HepG2 (cell line): ENCODE data around the gene IL1A. TPM values are rescaled to one million over a fixed set of nuclear protein-coding genes. Genes with fewer than 3 reads are reported as not detected.

Source experiments
- ATAC-seq: fragments of 200-7000 bp; cut with Tn5 transposase; 3 replicates; pipeline ENCODE4 v1.9.1; 2020; ENCODE audit warnings: mild to moderate bottlenecking, moderate library complexity
- BruUV-seq: library from RNA; stranded (reverse); fragments of 400-500 nt; replicated peaks from 2 replicates; lab custom pipeline; 2021; lab: Mats Ljungman, UMichigan
- CTCF ChIA-PET: fragments of 300-600 bp; formaldehyde crosslinking; extraction: SDS; loops from one replicate; lab custom pipeline; 2021; ENCODE audit warnings: low total read pairs, inconsistent platforms, low intra/inter-chr PET ratio; lab: Yijun Ruan, JAX
- POLR2A ChIA-PET: fragments of 350-600 bp; sonication (Branson Sonifier 250); formaldehyde crosslinking; loops from one replicate; lab custom pipeline; 2020; ENCODE audit warnings: antibody characterized with exemption, inconsistent platforms; lab: Yijun Ruan, JAX
- DNase-seq: peaks from one replicate; pipeline ENCODE4 v3.0.0-alpha.2; 2015; ENCODE audit warnings: low spot score
- FAIRE-seq: peaks from 3 replicates; lab custom pipeline; 2011; peaks lifted over from hg19 to GRCh38; lab: Jason Lieb, UNC
- H2AFZ ChIP-seq: one replicate; pipeline ENCODE4 v1.6.1; 2011; ENCODE audit warnings: low read length, inconsistent platforms
- H3K27ac ChIP-seq: fragments of 300-600 bp; 3 replicates; pipeline ENCODE4 v1.8.0; 2011; ENCODE audit warnings: mixed run types, mild to moderate bottlenecking, mixed read lengths, low read length, inconsistent platforms; ENCODE audit not compliant: insufficient read depth; ENCODE audit errors: extremely low read length
- H3K27me3 ChIP-seq, 2 experiments: fragments of 200-600 bp in 1 of 2; 2 replicates in 1 of 2; 3 replicates in 1 of 2; pipeline versions ENCODE4 v1.6.0 to v1.8.0; 2011; ENCODE audit warnings: low read length in 2 of 2, mild to moderate bottlenecking in 2 of 2, moderate library complexity in 2 of 2, inconsistent platforms in 1 of 2; ENCODE audit not compliant: insufficient read depth in 2 of 2, control insufficient read depth in 1 of 2
- H3K36me3 ChIP-seq, 2 experiments: fragments of 200-600 bp in 1 of 2; replicated peaks in 1 of 2; 2 replicates in 1 of 2; 3 replicates in 1 of 2; pipeline versions ENCODE4 v1.5.1 to v1.8.0; 2011; ENCODE audit warnings: low read length in 2 of 2, inconsistent platforms in 1 of 2; ENCODE audit not compliant: insufficient read depth in 2 of 2, control insufficient read depth in 1 of 2
- H3K4me1 ChIP-seq: 2 replicates; pipeline ENCODE4 v1.5.1; 2012; ENCODE audit warnings: low read length, inconsistent platforms; ENCODE audit not compliant: insufficient read depth
- H3K4me2 ChIP-seq: 2 replicates; pipeline ENCODE4 v1.6.0; 2011; ENCODE audit warnings: low read depth, low read length, inconsistent platforms
- H3K4me3 ChIP-seq, 3 experiments: fragments of 200-600 bp in 1 of 3; sonication (generic), shearing (Covaris generic) in 1 of 3; replicated peaks in 1 of 3; 2 replicates each; pipeline ENCODE4 v1.5.1; 2011 to 2016; ENCODE audit warnings: low read length in 3 of 3, inconsistent platforms in 2 of 3, low read depth in 2 of 3, mild to moderate bottlenecking in 2 of 3, control low read depth in 1 of 3, mixed read lengths in 1 of 3; ENCODE audit not compliant: insufficient read depth in 1 of 3
- H3K79me2 ChIP-seq: one replicate; pipeline ENCODE4 v1.6.1; 2011; ENCODE audit warnings: low read length, inconsistent platforms; ENCODE audit not compliant: insufficient read depth
- H3K9ac ChIP-seq: 2 replicates; pipeline ENCODE4 v1.6.0; 2011; ENCODE audit warnings: mild to moderate bottlenecking, low read depth, low read length, inconsistent platforms; ENCODE audit not compliant: insufficient read depth
- H3K9me3 ChIP-seq: 2 replicates; pipeline ENCODE4 v1.5.1; 2012; ENCODE audit warnings: mild to moderate bottlenecking, low read length
- H4K20me1 ChIP-seq: 2 replicates; pipeline ENCODE4 v1.6.0; 2011; ENCODE audit warnings: inconsistent platforms, mild to moderate bottlenecking, low read length, moderate library complexity; ENCODE audit not compliant: insufficient read depth
- ATM ChIP-seq: fragments of 450-650 bp; IDR thresholded peaks from 2 replicates; pipeline ENCODE4 v1.7.1; 2017; ENCODE audit warnings: mild to moderate bottlenecking, borderline replicate concordance
- CHD4 ChIP-seq: fragments of 200-600 bp; sonication (generic); IDR thresholded peaks from 2 replicates; pipeline ENCODE4 v1.7.0; 2017; ENCODE audit warnings: mild to moderate bottlenecking, low read length, borderline replicate concordance
- HMGA1 ChIP-seq: sonication (generic); formaldehyde crosslinking; conservative IDR thresholded peaks from 2 replicates; pipeline ENCODE4 v1.4.0; 2020; ENCODE audit warnings: missing genetic modification reagents
- KAT2B ChIP-seq: fragments of 150-350 bp; IDR thresholded peaks from 2 replicates; pipeline ENCODE4 v1.6.1; 2014; ENCODE audit warnings: low read depth, low read length, borderline replicate concordance
- TGIF2 ChIP-seq: IDR thresholded peaks from 2 replicates; pipeline ENCODE4 v1.6.1; 2016; ENCODE audit warnings: control low read depth, missing compliant biosample characterization
- WGBS: methylation state at CpG from one replicate; pipeline ENCODE4 v1.1.6; 2017; ENCODE audit warnings: low lambda C conversion rate; 5-methylcytosine and 5-hydroxymethylcytosine counted together
- in situ Hi-C: cut with HindIII; loops from 2 replicates; pipeline ENCODE4 v1.10.0; 2017; ENCODE audit warnings: low pct_unique_long_range_greater_than_20kb; ENCODE audit not compliant: extremely low pct_ligation_motif_present
- intact Hi-C: fragments of 100-400 bp; cut with micrococcal nuclease; formaldehyde crosslinking; loops from one replicate; pipeline ENCODE4 v1.10.0; 2022; ENCODE audit not compliant: unreplicated experiment
- polyA plus RNA-seq, 8 experiments: library from polyadenylated mRNA; depleted of rRNA in 3 of 8; stranded (reverse) in 7 of 8; unstranded in 1 of 8; fragments of >200 nt; fragmentation: Illumina TruSeq in 4 of 8; extraction: Trizol in 4 of 8; gene quantifications; 2 replicates each; pipeline versions ENCODE4 v1.2.1 to v1.2.3, GENCODE V29; 2011 to 2016; ENCODE audit warnings: low read depth in 4 of 8, missing spikeins in 1 of 8, mixed read lengths in 1 of 8; ENCODE audit not compliant: insufficient read depth in 1 of 8
- total RNA-seq, 5 experiments: library from RNA; depleted of rRNA; stranded (reverse); fragments of >200 nt; fragmentation: Illumina TruSeq; extraction: Trizol; gene quantifications; 2 replicates each; pipeline ENCODE4 v1.2.3, GENCODE V29; 2016; ENCODE audit warnings: low read depth in 1 of 5

Gene IL1A
- total and polyA plus RNA-seq, 2 of the 13 experiments (the other 11 are each of a cell fraction or from before 2014, with no cell fraction given): not detected

GRCh38 chr2:112787294-112787693 is 3.0 kb upstream of the IL1A start:
- H4K20me1 ChIP-seq: no peaks in the 10 kb centered on the region
- H3K27me3 ChIP-seq: no peaks in the 10 kb centered on the region
- H3K36me3 ChIP-seq: no peaks in the 10 kb centered on the region
- intact Hi-C loops: no loop called here
- in situ Hi-C loops: no loop called here
- peaks cover 18% of the 10 kb centered on the region for H3K4me1 ChIP-seq
- ATAC-seq (no peak), DNase-seq (no peak), FAIRE-seq (no peak)
- no TSS peak for BruUV-seq
- no peak overlapping the region for H3K27ac ChIP-seq
- CTCF ChIA-PET: no interaction called here
- H3K9me3 ChIP-seq: no peaks in the 10 kb centered on the region
- no peak overlapping the region for H3K4me3 ChIP-seq
- H3K79me2 ChIP-seq: no peaks in the 10 kb centered on the region
- no peak overlapping the region for H2AFZ ChIP-seq
- H3K9ac ChIP-seq: no peak overlapping the region
- POLR2A ChIA-PET: no interaction called here
- TF ChIP-seq HMGA1 (CRISPR knock-in tag) (no peak), KAT2B (no peak), TGIF2 (CRISPR knock-in tag) (no peak)
- H3K4me2 ChIP-seq: no peak overlapping the region
- 84% methylated on average over 3 of the region's 3 CpGs for WGBS

- H3K4me3 ChIP-seq: no peak overlapping the region
- no peaks in the 10 kb centered on the region for H3K36me3 ChIP-seq
- no peak overlapping the region for H3K4me2 ChIP-seq
- TF ChIP-seq ATM (no peak), CHD4 (no peak)
- 93% methylated on average over 3 of the region's 3 CpGs for WGBS
- no peaks in the 10 kb centered on the region for H3K79me2 ChIP-seq
- no peaks in the 10 kb centered on the region for H3K9me3 ChIP-seq
- FAIRE-seq: no peak
- intact Hi-C loops: no loop called here
- no peaks in the 10 kb centered on the region for H3K4me1 ChIP-seq
- no TSS peak for BruUV-seq
- H4K20me1 ChIP-seq: no peaks in the 10 kb centered on the region
- in situ Hi-C loops: no loop called here
- no peak overlapping the region for H2AFZ ChIP-seq
- H3K27ac ChIP-seq: no peak overlapping the region
- no peak for DNase-seq
- no peak overlapping the region for H3K9ac ChIP-seq
- ChIA-PET POLR2A (no interaction called here), CTCF (no interaction called here)
- ATAC-seq: no peak
- H3K27me3 ChIP-seq: no peaks in the 10 kb centered on the region
Observed at GRCh38 chr2:112783187-112783714, 1.0 kb downstream of the IL1A start.
